Measurements from ENCODE around the gene MANSC4. TPM values are rescaled to one million over a fixed set of nuclear protein-coding genes. Genes with fewer than 3 reads are reported as not detected.
A peak's percentile ranks its signal among the peaks of the same experiment; 100 is the strongest.
"Not testable (repeated sequence)": the region's sequence is repeated elsewhere in the genome, so short reads cannot be mapped to it uniquely, and the experiment has no call there.

Gene MANSC4
- total RNA-seq, 1 experiment from 2014 or later: not detected

GRCh38 chr12:27771481-27772327 is 8.3 kb downstream of the MANSC4 start:
- DNase-seq (ENCODE audit: low read depth): no peak
- in situ Hi-C loops (cut with HindIII; ENCODE audit: low pct_unique_long_range_greater_than_20kb, low sequenced_read_pairs): no loop called here

DNA sequence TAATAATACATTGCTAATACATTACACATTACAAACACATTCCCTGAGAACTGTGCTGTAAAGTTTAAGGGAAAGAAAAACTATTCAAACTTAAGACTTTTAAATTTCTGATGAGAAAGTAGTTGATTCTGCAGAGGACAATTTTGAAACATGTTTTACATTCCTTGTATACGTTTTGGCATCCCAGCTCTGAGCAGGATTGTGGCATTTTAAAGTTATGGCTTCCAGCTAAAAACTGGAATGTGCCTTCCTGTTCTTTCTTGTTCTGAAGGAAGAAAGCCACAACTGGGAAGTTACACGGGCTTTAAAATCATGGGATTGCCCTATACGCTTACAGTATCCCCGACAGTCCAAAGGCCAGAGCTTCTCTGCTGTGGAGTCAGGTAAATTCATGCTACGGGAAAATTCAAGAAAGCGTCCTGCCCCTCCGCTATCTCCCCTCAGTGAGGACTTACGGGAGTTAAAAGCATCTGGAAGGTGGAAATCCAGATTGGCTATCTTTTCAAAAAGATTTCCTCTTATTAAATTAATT is 10.8 kb downstream of the MANSC4 start:
- DNase-seq (ENCODE audit: low read depth): no peak
- in situ Hi-C loops (cut with HindIII; ENCODE audit: low pct_unique_long_range_greater_than_20kb, low sequenced_read_pairs): no loop called here

GRCh38 chr12:27766587-27766986 is 13.4 kb downstream of the MANSC4 start:
- in situ Hi-C loops (cut with HindIII; ENCODE audit: low pct_unique_long_range_greater_than_20kb, low sequenced_read_pairs): no loop called here

DNA sequence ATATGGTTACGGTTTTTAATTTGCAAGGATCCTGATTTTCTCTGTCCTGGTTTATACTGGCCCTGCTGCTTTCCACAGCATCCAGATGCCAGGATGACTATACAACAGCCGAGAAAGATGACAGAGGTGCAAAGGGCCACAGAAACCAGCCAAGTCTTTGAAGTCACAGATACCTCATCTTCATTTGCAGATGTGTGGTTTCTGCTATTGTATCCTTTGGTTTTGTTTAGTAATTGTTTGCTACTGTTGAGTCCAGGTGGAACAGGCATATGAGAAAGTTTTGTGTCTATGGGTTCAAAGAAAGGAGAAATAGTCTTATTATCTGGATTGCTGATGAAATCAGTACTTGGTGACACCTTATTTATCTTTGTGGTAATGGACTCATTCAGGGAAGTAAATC is 17.3 kb downstream of the MANSC4 start:
- DNase-seq (ENCODE audit: low read depth): no peak
- in situ Hi-C loops (cut with HindIII; ENCODE audit: low pct_unique_long_range_greater_than_20kb, low sequenced_read_pairs): no loop called here

More at GRCh38 chr12:27766587-27766986, 13.4 kb downstream of the MANSC4 start:
- no peak for DNase-seq (ENCODE audit: low read depth)

DNA sequence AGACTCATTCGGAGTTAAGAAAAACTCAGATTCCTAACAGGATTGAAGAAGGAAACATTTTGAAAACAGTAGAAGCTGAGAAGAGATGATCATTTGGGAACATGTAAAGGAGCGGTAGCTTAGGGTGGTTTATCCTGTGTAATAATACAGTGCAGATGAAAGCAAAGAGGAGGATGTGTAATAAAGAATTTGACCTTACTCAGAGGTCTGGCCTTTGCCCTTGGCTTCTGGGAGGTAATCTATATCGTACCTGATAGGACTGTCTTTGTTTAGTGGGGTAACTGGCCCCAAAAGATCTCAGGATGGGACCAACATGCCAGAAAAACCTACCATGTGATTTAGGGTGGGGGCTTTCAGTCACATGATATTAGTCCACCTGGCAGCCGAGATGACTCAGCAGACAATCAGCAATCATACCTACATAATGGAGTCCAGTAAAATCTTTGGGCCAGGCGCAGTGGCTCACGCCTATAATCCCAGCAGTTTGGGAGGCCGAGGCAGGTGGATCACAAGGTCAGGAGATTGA is 23.3 kb downstream of the MANSC4 start:
- in situ Hi-C loops (cut with HindIII; ENCODE audit: low pct_unique_long_range_greater_than_20kb, low sequenced_read_pairs): no loop called here
- no peak for DNase-seq (ENCODE audit: low read depth)

GRCh38 chr12:27754795-27755194 is 25.2 kb downstream of the MANSC4 start:
- in situ Hi-C loops (cut with HindIII; ENCODE audit: low pct_unique_long_range_greater_than_20kb, low sequenced_read_pairs): no loop called here
- DNase-seq (ENCODE audit: low read depth): no peak

- peak; percentile 49 for DNase-seq (ENCODE audit: low read depth)
- in situ Hi-C loops (cut with HindIII; ENCODE audit: low pct_unique_long_range_greater_than_20kb, low sequenced_read_pairs): no loop called here
Observed at GRCh38 chr12:27751386-27752047, 28.5 kb downstream of the MANSC4 start.

- in situ Hi-C loops (cut with HindIII; ENCODE audit: low pct_unique_long_range_greater_than_20kb, low sequenced_read_pairs): no loop called here
- peak; percentile 56 for DNase-seq (ENCODE audit: low read depth)
Observed at GRCh38 chr12:27747111-27747820, 32.8 kb downstream of the MANSC4 start.

DNA sequence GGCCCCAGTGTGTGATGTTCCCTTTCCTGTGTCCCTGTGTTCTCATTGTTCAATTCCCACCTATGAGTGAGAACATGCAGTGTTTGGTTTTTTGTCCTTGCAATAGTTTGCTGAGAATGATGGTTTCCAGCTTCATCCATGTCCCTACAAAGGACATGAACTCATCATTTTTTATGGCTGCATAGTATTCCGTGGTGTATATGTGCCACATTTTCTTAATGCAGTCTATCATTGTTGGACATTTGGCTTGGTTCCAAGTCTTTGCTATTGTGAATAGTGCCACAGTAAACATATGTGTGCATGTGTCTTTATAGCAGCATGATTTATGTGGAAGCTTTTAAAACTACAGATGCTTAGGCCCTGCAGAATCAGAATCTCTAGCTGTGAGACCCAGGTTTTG is 34.3 kb downstream of the MANSC4 start:
- in situ Hi-C loops (cut with HindIII; ENCODE audit: low pct_unique_long_range_greater_than_20kb, low sequenced_read_pairs); DNase-seq (ENCODE audit: low read depth): not testable (repeated sequence)

GRCh38 chr12:27743601-27744000 is 36.4 kb downstream of the MANSC4 start:
- DNase-seq (ENCODE audit: low read depth): no peak
- in situ Hi-C loops (cut with HindIII; ENCODE audit: low pct_unique_long_range_greater_than_20kb, low sequenced_read_pairs): no loop called here

GRCh38 chr12:27734321-27734720 is 45.7 kb downstream of the MANSC4 start:
- DNase-seq (ENCODE audit: low read depth); in situ Hi-C loops (cut with HindIII; ENCODE audit: low pct_unique_long_range_greater_than_20kb, low sequenced_read_pairs): not testable (repeated sequence)

GRCh38 chr12:27733791-27734190 is 46.2 kb downstream of the MANSC4 start:
- no peak for DNase-seq (ENCODE audit: low read depth)
- in situ Hi-C loops (cut with HindIII; ENCODE audit: low pct_unique_long_range_greater_than_20kb, low sequenced_read_pairs): no loop called here

DNA sequence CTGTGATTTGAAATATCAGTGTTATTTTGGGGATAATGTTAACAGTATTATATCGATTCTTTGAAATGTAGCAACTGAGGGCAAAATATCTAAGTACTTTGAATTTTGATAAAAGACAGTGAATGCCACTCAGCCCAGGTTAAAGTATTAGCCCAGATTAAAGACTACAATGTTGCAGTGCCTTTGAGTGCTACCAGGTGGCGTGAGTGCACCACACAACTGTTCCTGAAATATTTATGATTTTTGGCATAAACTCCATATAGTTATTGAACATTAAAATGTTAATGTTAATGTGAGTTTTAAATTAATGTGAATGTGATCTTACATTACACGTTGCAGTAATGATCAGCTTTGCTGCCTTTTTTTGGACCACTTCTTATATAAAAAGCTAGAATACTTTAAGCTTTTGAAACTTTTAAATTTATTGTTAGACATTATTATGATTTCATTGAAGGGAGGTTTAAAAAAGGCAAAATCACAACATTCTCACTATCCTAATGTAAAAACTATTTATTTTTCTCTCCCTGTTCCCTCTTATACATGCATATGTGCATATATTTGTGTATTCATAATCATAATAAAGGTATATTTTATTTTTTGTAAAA is 46.9 kb downstream of the MANSC4 start:
- in situ Hi-C loops (cut with HindIII; ENCODE audit: low pct_unique_long_range_greater_than_20kb, low sequenced_read_pairs): no loop called here

GRCh38 chr12:27732281-27732680 is 47.8 kb downstream of the MANSC4 start:
- DNase-seq (ENCODE audit: low read depth): no peak

More for the DNA sequence above, 46.9 kb downstream of the MANSC4 start:
- no peak for DNase-seq (ENCODE audit: low read depth)

DNA sequence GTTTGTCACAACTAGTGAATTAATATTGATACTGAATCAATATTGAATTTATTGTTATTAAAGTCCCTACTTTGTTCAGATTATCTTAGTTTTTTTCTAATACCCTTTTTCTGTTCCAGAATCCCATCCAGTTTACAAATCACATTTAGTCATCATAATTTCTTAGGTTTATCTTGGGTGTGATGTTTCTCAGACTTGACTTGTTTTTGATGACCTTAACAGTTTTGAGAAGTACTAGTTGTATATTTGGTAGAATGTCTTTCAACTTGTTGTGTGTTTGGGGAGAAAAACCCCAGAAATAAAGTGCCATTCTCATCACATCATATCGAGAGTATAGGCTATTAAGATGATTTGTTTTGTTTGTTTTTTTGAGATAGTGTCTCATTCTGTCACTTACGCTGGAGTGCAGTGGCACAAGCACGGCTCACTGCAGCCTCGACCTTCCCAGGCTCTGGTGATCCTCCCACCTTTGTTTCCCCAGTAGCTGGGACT is 49.9 kb downstream of the MANSC4 start:
- in situ Hi-C loops (cut with HindIII; ENCODE audit: low pct_unique_long_range_greater_than_20kb, low sequenced_read_pairs): no loop called here
- no peak for DNase-seq (ENCODE audit: low read depth)

More at GRCh38 chr12:27732281-27732680, 47.8 kb downstream of the MANSC4 start:
- in situ Hi-C loops (cut with HindIII; ENCODE audit: low pct_unique_long_range_greater_than_20kb, low sequenced_read_pairs): no loop called here

DNA sequence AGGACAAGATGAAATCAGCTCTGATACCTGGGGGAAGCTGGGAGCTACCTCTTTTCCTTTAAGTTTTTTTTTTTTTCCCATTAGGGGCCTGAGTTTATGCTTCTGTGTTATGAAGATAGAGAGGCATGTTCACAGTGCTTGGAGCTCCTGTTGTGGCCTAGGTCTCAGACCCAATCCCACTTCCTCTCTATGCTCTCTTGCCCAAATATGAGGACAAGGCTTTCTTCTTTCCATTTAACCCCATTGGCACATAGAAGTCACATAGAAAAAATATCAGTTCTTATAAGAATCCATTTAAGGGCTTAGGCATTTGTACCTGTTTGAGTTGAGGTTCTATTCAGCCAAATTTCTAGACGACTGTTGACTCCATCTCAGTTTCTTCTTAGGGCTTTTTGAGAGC is 56.8 kb downstream of the MANSC4 start:
- DNase-seq (ENCODE audit: low read depth): no peak
- in situ Hi-C loops (cut with HindIII; ENCODE audit: low pct_unique_long_range_greater_than_20kb, low sequenced_read_pairs): no loop called here

Data from Caki2 (cell line).